Pancreas (tissue), 10 donors: Measurements from ENCODE around the gene SLC9C1. TPM values are rescaled to one million over a fixed set of nuclear protein-coding genes. Genes with fewer than 3 reads are reported as not detected.

Experiments used
- ATAC-seq, 4 donors: fragments of 200-7000 bp; cut with Tn5 transposase; one replicate each; pipeline versions ENCODE4 v1.8.0 to v1.9.1; 2020; ENCODE audit warnings: mild to moderate bottlenecking in 4 of 4, moderate library complexity in 4 of 4
- DNase-seq, 6 donors: peaks; one replicate each; pipeline ENCODE4 v3.0.0-alpha.2; 2020
- FAIRE-seq: peaks from 2 replicates; lab custom pipeline; 2012; peaks lifted over from hg19 to GRCh38; lab: Jason Lieb, UNC
- H3K27ac ChIP-seq, 4 donors: fragments of 200-600 bp; sonication (generic); 1 replicate in 3 of 4; 2 replicates in 1 of 4; pipeline versions ENCODE4 v1.5.0 to v1.8.0; 2020
- H3K27me3 ChIP-seq, 4 donors: fragments of 200-600 bp; one replicate each; pipeline ENCODE4 v1.8.0; 2021
- H3K36me3 ChIP-seq, 3 donors: fragments of 200-600 bp; sonication (generic) in 1 of 3; one replicate each; pipeline versions ENCODE4 v1.5.0 to v1.8.0; 2020 to 2021
- H3K4me1 ChIP-seq, 3 donors: fragments of 200-600 bp; one replicate each; pipeline ENCODE4 v1.8.0; 2021
- H3K4me3 ChIP-seq, 4 donors: fragments of 200-600 bp; sonication (generic) in 2 of 4; one replicate each; pipeline versions ENCODE4 v1.5.0 to v1.8.0; 2020 to 2021
- H3K9me3 ChIP-seq, 4 donors: fragments of 200-600 bp; one replicate each; pipeline ENCODE4 v1.8.0; 2021
- CTCF ChIP-seq, 4 donors: fragments of 200-600 bp; sonication (generic) in 3 of 4; IDR thresholded peaks; one replicate each; pipeline versions ENCODE4 v1.5.0 to v1.8.0; 2021; ENCODE audit warnings: antibody characterized with exemption in 4 of 4
- WGBS, 2 donors: extraction: QIAGEN DNeasy Blood & Tissue Kit; methylation state at CpG; one replicate each; pipeline ENCODE4 v1.1.7; 2013; 5-methylcytosine and 5-hydroxymethylcytosine counted together
- intact Hi-C, 3 donors: fragments of 100-400 bp; cut with DNase I; formaldehyde crosslinking; loops; one replicate each; pipeline versions ENCODE4 v1.11.1 to v1.14.2; 2022
- polyA plus RNA-seq, 2 donors: library from polyadenylated mRNA; stranded (reverse); fragments of 200-250 nt; gene quantifications; one replicate each; pipeline ENCODE4 v1.2.3, GENCODE V29; 2013
- total RNA-seq, 6 donors: library from RNA; stranded (reverse); fragmentation: NEBNext Ultra II Directional in 4 of 6; extraction: Animal tissue kit (Norgen Biotek cat#: 25700) in 4 of 6; gene quantifications; one replicate each; pipeline versions ENCODE4 v1.2.1 to v1.2.4, GENCODE V29; 2021 to 2023
- donor health status: healthy with polysubstance abuse.
- donor health status: DM: no; HTN: no; CAD: no; lungs with moderate emphysema.
- donor health status: DM: no; HTN: no; CAD: no.
- donor health status: control.
- donor health status: control.
- donor health status: Bipolar disorder and iron deficiency.
- donor health status: DM: yes; HTN: yes; CAD: no.
- donor health status: DM: no; HTN: no; CAD: no.
- donor health status: DM: no; HTN: no; CAD: no.
- donor health status: DM: yes; HTN: yes; CAD: no.

Gene SLC9C1
- total and polyA plus RNA-seq, 8 donors: 0.07 to 0.66 TPM; not detected in 6

DNA sequence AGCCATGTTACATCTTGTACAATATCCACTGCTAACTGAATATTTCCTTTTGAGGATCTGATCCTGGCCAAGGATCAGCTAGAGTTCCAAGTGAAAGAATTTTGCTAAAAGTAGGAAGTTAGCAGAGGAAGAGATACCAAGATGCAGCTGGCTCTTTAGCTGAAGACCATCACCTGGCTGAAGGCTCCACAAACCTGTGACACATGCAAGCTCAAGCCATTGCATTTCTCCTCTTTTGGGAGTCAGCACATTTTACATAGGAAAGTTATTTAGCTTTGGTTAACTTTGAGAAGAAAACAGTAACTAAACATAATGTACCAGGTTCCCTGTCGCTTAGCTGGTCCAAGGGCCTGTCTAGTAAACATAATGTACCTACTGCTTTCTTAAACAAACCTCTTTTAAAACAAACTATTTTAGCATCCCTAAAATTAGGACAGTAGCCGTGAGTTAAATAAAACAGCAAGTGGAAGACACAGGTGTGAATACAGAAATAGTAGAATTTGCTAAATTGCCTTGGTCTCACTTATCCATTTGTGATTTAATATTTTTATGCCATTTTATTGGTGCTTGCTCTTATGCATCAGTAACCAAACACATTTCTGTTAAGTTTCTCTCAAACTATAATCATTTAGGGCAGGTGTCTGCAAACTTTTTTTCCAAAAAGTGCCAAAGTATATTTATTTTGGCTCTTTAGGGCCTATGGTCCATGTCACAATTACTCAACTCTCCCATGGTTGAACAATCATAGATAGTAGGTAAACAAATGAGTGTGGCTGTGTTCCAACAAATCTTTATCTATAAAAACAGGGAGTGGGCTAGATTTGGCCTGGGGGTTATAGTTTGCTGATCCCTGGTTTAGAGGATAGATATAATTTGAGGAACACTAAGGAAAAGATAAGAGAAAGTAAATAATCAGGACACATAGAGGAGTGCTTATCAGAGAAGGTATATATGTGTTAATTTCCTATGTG, 172.2 kb downstream of the SLC9C1 start:
- 82 to 87% methylated on average over 2 of the region's 2 CpGs for WGBS, 2 donors
- Histone ChIP-seq H3K27me3 (no peaks in the 10 kb centered on the region), H3K4me1 (peaks cover 9 to 14% (median 12%) of the 10 kb centered on the region in 3 donors), H3K27ac (no peak overlapping the region), H3K36me3 (peaks cover 0 to 18% (median 0%) of the 10 kb centered on the region in 3 donors), H3K9me3 (no peaks in the 10 kb centered on the region), H3K4me3 (no peak overlapping the region)
- intact Hi-C loops: no loop called here
- FAIRE-seq (no peak), DNase-seq (no peak), ATAC-seq (peak in 1 of 4 donors; percentile 41)
- TF ChIP-seq CTCF (IDR thresholded peaks at IDR 0.05): no peak

DNA sequence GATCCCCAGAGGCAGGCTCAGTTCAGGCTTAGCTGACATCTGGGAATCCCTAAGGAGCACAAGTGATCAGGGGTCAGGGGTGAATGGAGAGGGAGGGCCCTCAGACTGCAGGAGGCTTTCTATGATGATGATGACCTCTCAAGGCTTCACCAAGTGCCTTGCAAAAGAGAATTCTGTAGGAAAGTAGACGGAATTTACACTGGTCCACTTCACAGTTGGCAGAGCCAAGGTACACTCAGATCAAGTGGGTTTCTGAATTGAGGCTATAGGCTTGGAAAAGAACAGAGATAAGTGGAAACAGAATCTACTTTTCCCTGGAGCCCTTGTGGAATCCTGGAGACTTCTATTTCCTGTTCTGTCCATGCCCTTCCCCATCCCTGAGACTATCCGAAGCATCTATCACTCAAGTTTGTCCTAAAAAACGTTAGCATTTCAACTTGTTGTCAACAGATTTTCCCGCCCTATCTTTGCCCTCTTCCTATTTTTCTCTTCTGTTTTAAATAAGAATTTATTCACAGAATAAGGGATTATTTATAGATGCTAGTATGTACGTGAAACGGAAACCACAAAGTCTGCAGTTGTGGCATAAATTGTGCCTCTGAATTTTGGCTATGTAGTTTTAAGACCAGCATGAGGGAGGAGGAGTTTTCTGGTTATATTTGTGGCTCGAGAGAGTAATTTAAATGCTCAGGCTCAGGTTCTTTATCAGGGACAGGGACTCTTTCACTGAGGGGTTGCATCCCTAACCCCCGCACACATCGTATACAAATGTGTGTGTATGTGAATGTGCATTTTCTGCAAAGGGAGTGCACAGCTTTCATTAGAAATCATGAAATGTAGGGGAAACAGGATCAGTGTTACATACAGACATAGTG, 173.8 kb downstream of the SLC9C1 start:
- 80 to 85% methylated on average over 9 of the region's 9 CpGs for WGBS, 2 donors
- intact Hi-C loops: no loop called here

DNA sequence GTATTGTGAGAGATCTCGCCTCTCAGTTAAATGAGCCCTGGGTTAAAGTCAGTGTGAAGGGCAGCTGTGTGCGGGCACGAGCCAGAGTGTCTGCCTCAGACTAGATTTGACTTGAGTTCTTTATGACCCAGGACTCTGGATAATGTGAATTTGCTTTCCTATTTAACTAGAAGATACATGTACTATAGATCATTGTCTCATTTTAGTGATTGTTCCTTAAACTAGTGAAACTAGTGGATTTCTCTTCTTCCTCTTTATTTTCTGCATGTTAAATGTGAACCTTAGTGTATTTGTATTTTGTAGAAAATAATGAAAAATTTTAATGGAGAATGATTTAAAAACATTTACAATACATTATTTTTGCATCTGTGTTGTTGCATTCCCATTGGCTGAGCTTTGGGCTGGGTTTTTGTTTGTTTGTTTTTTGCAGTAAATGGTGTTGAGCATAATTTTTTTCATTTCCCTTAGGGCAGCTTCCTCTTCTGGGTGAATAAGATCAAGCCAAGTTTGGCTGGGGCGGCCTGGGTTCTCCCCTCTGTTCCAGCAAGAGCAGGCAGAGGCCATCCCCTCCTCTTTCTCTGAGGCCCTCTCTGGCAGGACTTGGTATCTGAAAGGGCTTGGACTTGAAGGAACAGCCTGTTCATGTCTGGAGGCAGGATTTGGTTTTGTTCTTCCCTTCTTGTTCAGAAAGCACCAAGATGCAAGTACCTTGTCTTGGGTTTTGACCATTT, 176.0 kb downstream of the SLC9C1 start:
- H3K27me3 ChIP-seq: no peaks in the 10 kb centered on the region
- H3K9me3 ChIP-seq: no peaks in the 10 kb centered on the region
- peak in 2 of 4 donors; percentile 36 to 75 for ATAC-seq
- 93 to 98% methylated on average over 4 of the region's 4 CpGs for WGBS, 2 donors
- FAIRE-seq: no peak
- intact Hi-C loops: no loop called here
- peaks cover 9 to 14% (median 12%) of the 10 kb centered on the region in 3 donors for H3K4me1 ChIP-seq
- H3K36me3 ChIP-seq: peaks cover 0 to 29% (median 0%) of the 10 kb centered on the region in 3 donors
- no peak overlapping the region for H3K27ac ChIP-seq
- no peak overlapping the region for H3K4me3 ChIP-seq
- TF ChIP-seq CTCF (IDR thresholded peaks at IDR 0.05): no peak
- no peak for DNase-seq

More for the DNA sequence above, 173.8 kb downstream of the SLC9C1 start:
- Histone ChIP-seq H3K27ac (no peak overlapping the region), H3K4me3 (no peak overlapping the region), H3K36me3 (peaks cover 0 to 25% (median 0%) of the 10 kb centered on the region in 3 donors), H3K4me1 (peaks cover 9 to 14% (median 12%) of the 10 kb centered on the region in 3 donors), H3K9me3 (no peaks in the 10 kb centered on the region), H3K27me3 (no peaks in the 10 kb centered on the region)
- no peak for TF ChIP-seq CTCF (IDR thresholded peaks at IDR 0.05)
- FAIRE-seq: no peak
- ATAC-seq: no peak
- DNase-seq: no peak

GRCh38 chr3:112117415-112117814, 176.6 kb downstream of the SLC9C1 start:
- TF ChIP-seq CTCF (IDR thresholded peaks at IDR 0.05): no peak
- 94 to 97% methylated on average over 1 of the region's 1 CpG for WGBS, 2 donors
- Histone ChIP-seq H3K36me3 (peaks cover 0 to 29% (median 0%) of the 10 kb centered on the region in 3 donors), H3K27ac (no peak overlapping the region), H3K9me3 (no peaks in the 10 kb centered on the region), H3K4me1 (peaks cover 9 to 14% (median 12%) of the 10 kb centered on the region in 3 donors), H3K27me3 (no peaks in the 10 kb centered on the region), H3K4me3 (no peak overlapping the region)
- no peak for ATAC-seq
- intact Hi-C loops: no loop called here
- no peak for FAIRE-seq
- no peak for DNase-seq
